Vagina (tissue), 2 donors: ENCODE measurements around the gene MPRIP. TPM values are rescaled to one million over a fixed set of nuclear protein-coding genes. Genes with fewer than 3 reads are reported as not detected.
A peak's percentile ranks its signal among the peaks of the same experiment; 100 is the strongest.
"Not testable (repeated sequence)": the region's sequence is repeated elsewhere in the genome, so short reads cannot be mapped to it uniquely, and the experiment has no call there.

Source experiments
- DNase-seq, 2 donors: peaks; one replicate each; pipeline ENCODE4 v3.0.0-alpha.2; 2017; ENCODE audit errors: extremely low spot score in 2 of 2
- H3K27ac ChIP-seq: fragments of 200-600 bp; sonication (generic); one replicate; pipeline ENCODE4 v1.5.1; 2019
- H3K27me3 ChIP-seq: fragments of 200-600 bp; sonication (generic); one replicate; pipeline ENCODE4 v1.5.1; 2019
- H3K36me3 ChIP-seq, 2 donors: fragments of 200-600 bp; sonication (generic); one replicate each; pipeline ENCODE4 v1.5.1; 2017 to 2019
- H3K4me1 ChIP-seq: fragments of 200-600 bp; sonication (generic); one replicate; pipeline ENCODE4 v1.5.1; 2019
- H3K4me3 ChIP-seq, 2 donors: fragments of 200-600 bp; sonication (generic); 1 replicate in 1 of 2; 2 replicates in 1 of 2; pipeline ENCODE4 v1.5.1; 2016 to 2019
- H3K9me3 ChIP-seq: fragments of 200-600 bp; sonication (generic); one replicate; pipeline ENCODE4 v1.5.1; 2019
- POLR2A ChIP-seq, 2 donors: fragments of 450-650 bp; IDR thresholded peaks; one replicate each; pipeline ENCODE4 v1.6.1; 2017; ENCODE audit warnings: antibody characterized with exemption in 2 of 2, mild to moderate bottlenecking in 2 of 2, moderate library complexity in 2 of 2
- POLR2AphosphoS5 ChIP-seq, 2 donors: sonication (generic); formaldehyde crosslinking; IDR thresholded peaks; one replicate each; pipeline ENCODE4 v1.9.0; 2017; ENCODE audit warnings: antibody characterized with exemption in 2 of 2, mild to moderate bottlenecking in 2 of 2, low read depth in 1 of 2; ENCODE audit not compliant: insufficient read depth in 1 of 2
- intact Hi-C: fragments of 100-400 bp; cut with DNase I; formaldehyde crosslinking; loops from one replicate; pipeline ENCODE4 v1.15.1; 2023
- total RNA-seq: library from RNA; depleted of rRNA; stranded (reverse); fragments of >200 nt; gene quantifications from one replicate; pipeline ENCODE4 v1.2.3, GENCODE V29; 2016
- TF ChIP-seq, protein P1 (sequence below), 3 experiments: fragments of 450-650 bp in 2 of 3; fragments of 200-600 bp in 1 of 3; sonication (generic) in 1 of 3; IDR thresholded peaks; one replicate each; pipeline ENCODE4 v1.5.1; 2017 to 2019; ENCODE audit warnings: antibody characterized with exemption in 3 of 3, mild to moderate bottlenecking in 2 of 3, moderate library complexity in 2 of 3

Gene MPRIP
- total RNA-seq, 1 donor from 2014 or later, result 202 TPM

DNA sequence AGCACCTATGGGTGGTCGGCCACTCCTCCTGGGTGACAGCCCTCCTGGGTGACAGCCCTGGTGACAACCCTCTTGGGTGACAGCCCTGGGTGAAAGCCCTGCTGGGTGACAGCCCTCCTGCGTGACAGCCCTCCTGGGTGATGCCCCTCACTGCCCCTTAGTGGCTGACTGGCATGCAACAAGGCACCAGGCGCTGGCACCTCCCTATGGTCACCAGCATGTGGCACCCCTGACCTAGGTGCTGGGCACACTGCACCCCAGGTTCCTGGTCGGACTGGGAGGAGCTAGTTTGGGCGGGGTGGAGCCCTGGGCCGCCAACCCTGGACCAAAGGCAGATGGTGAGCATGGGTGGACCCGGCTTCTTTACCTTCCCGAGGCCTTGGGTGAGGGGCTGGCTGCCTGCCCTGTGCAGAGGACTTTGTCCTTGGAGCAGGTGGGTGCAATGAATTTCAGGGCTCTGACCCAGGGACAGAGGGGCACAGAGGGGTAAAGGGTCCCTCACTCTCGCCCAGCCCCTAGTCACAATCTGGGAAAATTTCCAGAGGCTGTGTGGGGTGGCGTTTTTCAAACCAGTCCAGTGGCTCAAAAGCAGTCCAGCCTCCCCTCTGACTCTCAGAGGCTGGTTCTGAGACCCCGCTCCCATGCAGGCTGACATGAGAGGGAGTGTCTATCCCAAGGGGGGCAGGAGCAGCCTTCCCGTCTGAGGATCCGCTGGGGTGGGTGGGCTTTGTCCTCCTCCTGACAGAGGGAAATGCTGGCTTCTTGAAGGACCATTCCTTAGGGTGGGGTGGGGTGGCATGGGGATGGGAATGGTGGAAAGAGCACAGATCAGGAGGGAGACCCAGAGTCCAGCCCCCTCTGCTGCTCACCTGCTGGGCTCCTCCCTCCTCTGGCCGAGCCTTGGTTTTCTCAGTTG is 44.5 kb upstream of the MPRIP start:
- peaks cover 8% of the 10 kb centered on the region for H3K4me1 ChIP-seq
- no peak overlapping the region for H3K27ac ChIP-seq
- TF ChIP-seq, protein P1, sequence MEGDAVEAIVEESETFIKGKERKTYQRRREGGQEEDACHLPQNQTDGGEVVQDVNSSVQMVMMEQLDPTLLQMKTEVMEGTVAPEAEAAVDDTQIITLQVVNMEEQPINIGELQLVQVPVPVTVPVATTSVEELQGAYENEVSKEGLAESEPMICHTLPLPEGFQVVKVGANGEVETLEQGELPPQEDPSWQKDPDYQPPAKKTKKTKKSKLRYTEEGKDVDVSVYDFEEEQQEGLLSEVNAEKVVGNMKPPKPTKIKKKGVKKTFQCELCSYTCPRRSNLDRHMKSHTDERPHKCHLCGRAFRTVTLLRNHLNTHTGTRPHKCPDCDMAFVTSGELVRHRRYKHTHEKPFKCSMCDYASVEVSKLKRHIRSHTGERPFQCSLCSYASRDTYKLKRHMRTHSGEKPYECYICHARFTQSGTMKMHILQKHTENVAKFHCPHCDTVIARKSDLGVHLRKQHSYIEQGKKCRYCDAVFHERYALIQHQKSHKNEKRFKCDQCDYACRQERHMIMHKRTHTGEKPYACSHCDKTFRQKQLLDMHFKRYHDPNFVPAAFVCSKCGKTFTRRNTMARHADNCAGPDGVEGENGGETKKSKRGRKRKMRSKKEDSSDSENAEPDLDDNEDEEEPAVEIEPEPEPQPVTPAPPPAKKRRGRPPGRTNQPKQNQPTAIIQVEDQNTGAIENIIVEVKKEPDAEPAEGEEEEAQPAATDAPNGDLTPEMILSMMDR (IDR thresholded peaks at IDR 0.05), result no peak
- TF ChIP-seq POLR2A (IDR thresholded peaks at IDR 0.05), result no peak
- TF ChIP-seq POLR2AphosphoS5 (IDR thresholded peaks at IDR 0.05; ENCODE audit: insufficient read depth in 1 of 2, low read depth in 1 of 2), result no peak
- H3K9me3 ChIP-seq, result no peaks in the 10 kb centered on the region
- no peak for DNase-seq
- no peak overlapping the region for H3K4me3 ChIP-seq
- no peaks in the 10 kb centered on the region for H3K27me3 ChIP-seq
- H3K36me3 ChIP-seq, result no peaks in the 10 kb centered on the region
- intact Hi-C loops, result no loop called here

DNA sequence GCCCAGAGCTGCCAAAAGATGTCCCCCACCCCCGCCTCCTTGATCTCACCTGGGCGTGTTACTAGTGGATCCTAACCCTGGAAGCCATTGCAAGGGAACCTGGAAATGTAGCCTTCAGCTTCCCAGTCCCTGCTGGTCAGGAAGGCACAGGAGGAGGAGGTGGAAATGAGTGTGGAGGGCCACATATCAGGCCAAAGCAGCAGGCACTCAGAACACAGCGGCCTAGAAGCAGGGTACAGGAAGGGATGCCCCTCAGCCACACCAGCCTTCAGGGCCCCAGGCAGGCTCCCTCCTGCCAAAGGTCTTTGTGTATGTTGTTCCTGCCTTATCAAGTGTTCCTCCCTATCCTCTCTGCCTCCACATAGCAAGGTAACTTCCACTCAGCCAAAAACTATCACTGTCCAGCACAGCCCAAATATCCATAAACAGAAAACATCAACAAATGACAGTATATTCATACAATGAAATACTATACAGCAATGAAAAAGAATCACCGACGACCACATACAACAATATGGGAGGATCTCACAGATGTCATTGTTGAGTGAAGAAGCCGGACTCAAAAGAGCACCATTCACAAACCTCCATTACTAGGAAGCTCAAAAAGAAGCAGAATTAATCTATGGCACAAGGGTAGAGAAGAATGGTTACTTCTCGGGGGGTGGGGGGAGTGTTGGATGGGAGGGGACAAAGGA is 42.2 kb upstream of the MPRIP start:
- no peaks in the 10 kb centered on the region for H3K36me3 ChIP-seq
- peaks cover 8% of the 10 kb centered on the region for H3K4me1 ChIP-seq
- no peak overlapping the region for H3K27ac ChIP-seq
- no peak overlapping the region for H3K4me3 ChIP-seq
- intact Hi-C loops, result loop anchor here (10.0 kb wide), 1 partner anchor 135 kb away; no protein-coding TSS in a partner anchor
- H3K9me3 ChIP-seq, result no peaks in the 10 kb centered on the region
- no peaks in the 10 kb centered on the region for H3K27me3 ChIP-seq
- no peak for DNase-seq
- TF ChIP-seq POLR2AphosphoS5 (IDR thresholded peaks at IDR 0.05; ENCODE audit: insufficient read depth in 1 of 2, low read depth in 1 of 2) (no peak), POLR2A (IDR thresholded peaks at IDR 0.05) (no peak)
- TF ChIP-seq, protein P1 (IDR thresholded peaks at IDR 0.05), result no peak

DNA sequence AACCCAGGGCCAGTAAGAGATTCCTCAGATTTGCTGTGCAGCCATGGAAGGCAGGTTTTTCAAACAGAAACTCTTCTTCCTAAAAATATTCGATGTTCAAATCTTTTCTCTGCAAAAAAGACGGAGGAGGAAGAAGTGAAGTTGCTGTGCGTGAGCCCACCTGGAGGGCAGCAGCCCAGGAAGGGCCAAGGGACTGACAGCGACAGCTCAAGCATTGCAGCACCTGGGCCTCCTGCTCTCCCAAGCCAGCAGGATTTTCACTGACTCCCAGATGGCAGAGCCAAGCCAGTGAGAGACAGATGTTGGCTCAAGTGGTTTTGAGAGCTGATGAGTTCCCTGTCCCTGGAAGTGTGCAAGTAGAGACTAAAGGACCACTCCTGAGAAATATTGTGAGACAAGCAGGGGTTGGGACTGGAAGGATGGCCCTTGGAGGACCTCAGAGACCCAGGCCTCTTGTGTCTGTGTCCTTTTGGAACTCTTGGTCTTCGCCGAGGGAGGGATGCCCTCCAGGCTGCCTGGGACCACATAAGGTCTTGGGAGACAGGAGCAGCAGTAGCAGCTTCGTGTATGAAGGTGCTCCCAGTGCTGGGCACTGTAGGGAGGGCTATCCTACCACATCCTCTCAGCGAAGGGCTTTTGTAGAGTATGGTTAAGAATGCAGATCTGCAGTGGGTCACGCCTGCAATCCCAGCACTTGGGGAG is 41.0 kb upstream of the MPRIP start:
- Histone ChIP-seq H3K27me3 (no peaks in the 10 kb centered on the region), H3K9me3 (no peaks in the 10 kb centered on the region), H3K36me3 (no peaks in the 10 kb centered on the region), H3K27ac (no peak overlapping the region), H3K4me1 (peaks cover 8% of the 10 kb centered on the region), H3K4me3 (no peak overlapping the region)
- intact Hi-C loops, result loop anchor here (10.0 kb wide), 1 partner anchor 134 kb away; no protein-coding TSS in a partner anchor
- no peak for DNase-seq
- TF ChIP-seq POLR2AphosphoS5 (IDR thresholded peaks at IDR 0.05; ENCODE audit: insufficient read depth in 1 of 2, low read depth in 1 of 2) (no peak), POLR2A (IDR thresholded peaks at IDR 0.05) (no peak)
- TF ChIP-seq, protein P1 (IDR thresholded peaks at IDR 0.05), result no peak

DNA sequence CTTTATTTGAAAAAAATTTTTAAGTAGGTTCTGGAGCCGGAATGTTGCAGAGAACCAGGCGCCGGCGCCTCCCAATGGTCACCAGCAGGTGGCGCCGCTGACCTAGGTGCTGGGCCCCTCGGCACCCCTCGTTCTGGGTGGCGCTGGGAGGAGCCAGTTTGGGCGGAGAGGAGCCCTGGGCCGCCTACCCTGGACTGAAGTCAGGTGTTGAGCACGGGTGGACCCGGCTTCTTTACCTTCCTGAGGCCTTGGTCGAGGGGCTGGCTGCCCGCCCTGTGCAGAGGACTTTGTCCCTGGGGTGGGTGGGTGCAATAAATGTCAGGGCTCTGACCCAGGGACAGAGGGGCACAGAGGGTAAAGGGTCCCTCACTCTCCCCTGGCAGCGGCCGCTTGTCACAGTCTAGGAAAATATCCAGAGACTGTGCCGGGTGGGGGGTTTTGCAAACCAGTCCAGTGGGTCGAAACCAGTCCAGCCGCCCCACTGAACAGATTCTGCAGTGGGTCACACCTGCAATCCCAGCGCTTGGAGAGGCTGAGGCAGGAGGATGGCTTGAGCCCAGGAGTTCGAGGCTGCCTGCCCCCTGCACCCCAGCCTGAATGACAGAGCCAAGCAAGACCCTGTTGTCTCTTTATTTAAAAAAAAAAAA is 40.3 kb upstream of the MPRIP start:
- Histone ChIP-seq H3K9me3 (no peaks in the 10 kb centered on the region), H3K4me1 (peaks cover 8% of the 10 kb centered on the region), H3K27ac (no peak overlapping the region), H3K27me3 (no peaks in the 10 kb centered on the region), H3K36me3 (no peaks in the 10 kb centered on the region), H3K4me3 (no peak overlapping the region)
- no peak for DNase-seq
- TF ChIP-seq POLR2A (IDR thresholded peaks at IDR 0.05) (no peak), POLR2AphosphoS5 (IDR thresholded peaks at IDR 0.05; ENCODE audit: insufficient read depth in 1 of 2, low read depth in 1 of 2) (peak; percentile 36 to 39)
- TF ChIP-seq, protein P1 (IDR thresholded peaks at IDR 0.05), result peak; percentile 93 to 97 (median 93)
- intact Hi-C loops, result loop anchor here (10.0 kb wide), 1 partner anchor 133 kb away; no protein-coding TSS in a partner anchor

DNA sequence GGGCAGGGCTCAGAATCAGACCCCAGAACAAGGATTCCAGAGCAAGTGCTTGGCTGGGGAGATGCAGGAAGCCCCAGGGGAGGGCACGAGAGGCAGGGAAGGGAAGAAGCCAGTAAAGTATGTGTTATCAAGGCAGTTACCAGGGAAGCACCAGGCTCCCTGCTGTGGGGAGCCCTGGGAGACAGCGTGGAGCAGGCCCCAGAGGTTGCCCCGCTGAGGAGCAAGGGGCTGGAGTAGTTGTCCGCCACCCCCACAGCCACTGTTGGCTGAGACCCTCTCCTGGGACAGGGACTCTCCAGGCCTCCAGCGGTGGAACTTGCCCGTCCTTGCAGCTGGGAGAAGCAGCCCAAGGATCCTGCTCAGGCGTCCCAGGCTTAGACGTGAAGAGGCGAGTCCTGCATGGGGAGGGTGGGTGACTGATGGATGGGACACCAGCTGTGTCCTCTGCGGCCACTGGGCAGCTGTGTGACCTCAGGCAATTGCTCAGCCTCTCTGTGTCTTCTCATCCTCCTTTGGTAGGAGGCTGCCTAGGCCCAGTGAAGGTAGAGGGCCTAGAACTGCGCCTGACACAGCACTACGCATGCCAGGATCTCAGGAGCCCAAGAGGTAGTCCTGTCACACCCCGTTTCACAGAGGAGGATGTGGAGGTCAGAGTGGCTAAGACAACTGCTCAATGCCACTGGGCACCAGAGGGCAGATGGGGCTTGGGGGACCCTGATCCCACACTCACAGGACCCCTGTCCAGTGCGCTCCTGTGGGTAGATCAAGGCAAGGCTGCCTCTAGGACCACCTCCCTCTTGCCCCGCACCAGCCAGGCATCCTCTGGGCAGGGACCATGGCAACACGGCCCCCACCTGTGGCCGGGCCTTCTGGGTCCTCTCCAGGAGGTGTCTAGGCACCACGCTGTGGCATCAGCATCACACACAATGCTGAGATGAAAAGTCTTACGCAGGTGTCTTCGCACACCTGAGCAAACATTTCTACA is 39.2 kb upstream of the MPRIP start:
- H3K27ac ChIP-seq, H3K36me3 ChIP-seq, H3K9me3 ChIP-seq, H3K4me3 ChIP-seq, DNase-seq, H3K27me3 ChIP-seq, H3K4me1 ChIP-seq: not testable (repeated sequence)
- intact Hi-C loops, result loop anchor here (10.0 kb wide), 1 partner anchor 132 kb away; no protein-coding TSS in a partner anchor
